OCI-LY1 (cell line): Measurements from ENCODE around the gene VPS72.

Experiments used
- EZH2 ChIP-seq: fragments of 200-600 bp; sonication (generic), shearing (Covaris generic); IDR thresholded peaks from 2 replicates; pipeline ENCODE4 v1.8.0; 2017; ENCODE audit warnings: borderline replicate concordance, mixed run types, mild to moderate bottlenecking, antibody characterized with exemption, low read length, moderate library complexity, mixed read lengths
- TF ChIP-seq, protein P1 (sequence below): fragments of 200-600 bp; sonication (generic), shearing (Covaris generic); IDR thresholded peaks from 2 replicates; pipeline ENCODE4 v1.5.1; 2017; ENCODE audit warnings: mild to moderate bottlenecking, antibody characterized with exemption, low read length, moderate library complexity, mixed read lengths

DNA sequence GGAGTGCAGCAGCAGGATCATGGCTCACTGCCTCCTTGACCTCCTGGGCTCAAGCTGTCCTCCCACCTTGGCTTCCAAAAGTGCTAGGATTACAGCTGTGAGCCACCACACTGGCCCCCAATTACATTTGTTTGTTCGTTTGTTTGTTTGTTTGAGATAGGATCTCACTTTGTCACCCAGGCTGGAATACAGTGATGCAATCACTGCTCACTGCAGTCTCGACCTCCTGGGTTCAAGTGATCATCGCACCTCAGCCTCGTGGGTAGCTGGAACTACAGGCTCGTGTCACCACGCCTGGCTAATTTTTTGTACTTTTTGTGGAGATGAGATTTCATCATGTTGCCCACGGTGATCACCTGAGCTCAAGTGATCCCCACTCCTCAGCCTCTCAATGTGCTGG lies 2.0 kb upstream of the VPS72 start:
- TF ChIP-seq, protein P1, sequence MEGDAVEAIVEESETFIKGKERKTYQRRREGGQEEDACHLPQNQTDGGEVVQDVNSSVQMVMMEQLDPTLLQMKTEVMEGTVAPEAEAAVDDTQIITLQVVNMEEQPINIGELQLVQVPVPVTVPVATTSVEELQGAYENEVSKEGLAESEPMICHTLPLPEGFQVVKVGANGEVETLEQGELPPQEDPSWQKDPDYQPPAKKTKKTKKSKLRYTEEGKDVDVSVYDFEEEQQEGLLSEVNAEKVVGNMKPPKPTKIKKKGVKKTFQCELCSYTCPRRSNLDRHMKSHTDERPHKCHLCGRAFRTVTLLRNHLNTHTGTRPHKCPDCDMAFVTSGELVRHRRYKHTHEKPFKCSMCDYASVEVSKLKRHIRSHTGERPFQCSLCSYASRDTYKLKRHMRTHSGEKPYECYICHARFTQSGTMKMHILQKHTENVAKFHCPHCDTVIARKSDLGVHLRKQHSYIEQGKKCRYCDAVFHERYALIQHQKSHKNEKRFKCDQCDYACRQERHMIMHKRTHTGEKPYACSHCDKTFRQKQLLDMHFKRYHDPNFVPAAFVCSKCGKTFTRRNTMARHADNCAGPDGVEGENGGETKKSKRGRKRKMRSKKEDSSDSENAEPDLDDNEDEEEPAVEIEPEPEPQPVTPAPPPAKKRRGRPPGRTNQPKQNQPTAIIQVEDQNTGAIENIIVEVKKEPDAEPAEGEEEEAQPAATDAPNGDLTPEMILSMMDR, result no peak
- no peak for TF ChIP-seq EZH2
